ENCODE measurements around the gene TBC1D22A. TPM values are rescaled to one million over a fixed set of nuclear protein-coding genes. Genes with fewer than 3 reads are reported as not detected.

The TBC1D22A gene
- total RNA-seq, 1 donor from 2014 or later: 28.9 TPM

- no peak for TF ChIP-seq CTCF (IDR thresholded peaks at IDR 0.05)
- DNase-seq (ENCODE audit: extremely low spot score, unreplicated experiment): no peak
- no peaks in the 10 kb centered on the region for H3K4me1 Mint-ChIP-seq (ENCODE audit: unreplicated experiment)
- no peaks in the 10 kb centered on the region for H3K9me3 Mint-ChIP-seq (ENCODE audit: unreplicated experiment)
- no peak overlapping the region for H3K27ac Mint-ChIP-seq (ENCODE audit: unreplicated experiment)
- H3K4me3 Mint-ChIP-seq (ENCODE audit: unreplicated experiment): no peak overlapping the region
- H3K27me3 Mint-ChIP-seq (ENCODE audit: unreplicated experiment): no peaks in the 10 kb centered on the region
- no peaks in the 10 kb centered on the region for H3K36me3 Mint-ChIP-seq (ENCODE audit: unreplicated experiment)
These were observed 306.2 kb downstream of the TBC1D22A start for GRCh38 chr22:47068626-47068996.

- Mint-ChIP-seq H3K27ac (ENCODE audit: unreplicated experiment) (no peak overlapping the region), H3K27me3 (ENCODE audit: unreplicated experiment) (no peaks in the 10 kb centered on the region), H3K36me3 (ENCODE audit: unreplicated experiment) (peaks cover 5% of the 10 kb centered on the region), H3K4me1 (ENCODE audit: unreplicated experiment) (no peaks in the 10 kb centered on the region), H3K4me3 (ENCODE audit: unreplicated experiment) (no peak overlapping the region), H3K9me3 (ENCODE audit: unreplicated experiment) (no peaks in the 10 kb centered on the region)
- no peak for TF ChIP-seq CTCF (IDR thresholded peaks at IDR 0.05)
- no peak for DNase-seq (ENCODE audit: extremely low spot score, unreplicated experiment)
These were observed 306.8 kb downstream of the TBC1D22A start for GRCh38 chr22:47069270-47069669.

GRCh38 chr22:47071078-47071806 lies 308.8 kb downstream of the TBC1D22A start:
- no peak overlapping the region for H3K4me3 Mint-ChIP-seq (ENCODE audit: unreplicated experiment)
- no peak for TF ChIP-seq CTCF (IDR thresholded peaks at IDR 0.05)
- H3K27me3 Mint-ChIP-seq (ENCODE audit: unreplicated experiment): no peaks in the 10 kb centered on the region
- H3K27ac Mint-ChIP-seq (ENCODE audit: unreplicated experiment): no peak overlapping the region
- peaks cover 12% of the 10 kb centered on the region for H3K36me3 Mint-ChIP-seq (ENCODE audit: unreplicated experiment)
- peaks cover 8% of the 10 kb centered on the region for H3K9me3 Mint-ChIP-seq (ENCODE audit: unreplicated experiment)
- no peaks in the 10 kb centered on the region for H3K4me1 Mint-ChIP-seq (ENCODE audit: unreplicated experiment)
- no peak for DNase-seq (ENCODE audit: extremely low spot score, unreplicated experiment)

GRCh38 chr22:47071807-47072641 lies 309.6 kb downstream of the TBC1D22A start:
- peaks cover 12% of the 10 kb centered on the region for H3K9me3 Mint-ChIP-seq (ENCODE audit: unreplicated experiment)
- no peaks in the 10 kb centered on the region for H3K4me1 Mint-ChIP-seq (ENCODE audit: unreplicated experiment)
- H3K4me3 Mint-ChIP-seq (ENCODE audit: unreplicated experiment): no peak overlapping the region
- no peak for TF ChIP-seq CTCF (IDR thresholded peaks at IDR 0.05)
- H3K36me3 Mint-ChIP-seq (ENCODE audit: unreplicated experiment): peaks cover 15% of the 10 kb centered on the region
- no peaks in the 10 kb centered on the region for H3K27me3 Mint-ChIP-seq (ENCODE audit: unreplicated experiment)
- DNase-seq (ENCODE audit: extremely low spot score, unreplicated experiment): no peak
- H3K27ac Mint-ChIP-seq (ENCODE audit: unreplicated experiment): no peak overlapping the region

GRCh38 chr22:47072642-47072967 lies 310.2 kb downstream of the TBC1D22A start:
- DNase-seq (ENCODE audit: extremely low spot score, unreplicated experiment): no peak
- no peak for TF ChIP-seq CTCF (IDR thresholded peaks at IDR 0.05)
- no peaks in the 10 kb centered on the region for H3K27me3 Mint-ChIP-seq (ENCODE audit: unreplicated experiment)
- peaks cover 12% of the 10 kb centered on the region for H3K9me3 Mint-ChIP-seq (ENCODE audit: unreplicated experiment)
- no peak overlapping the region for H3K4me3 Mint-ChIP-seq (ENCODE audit: unreplicated experiment)
- peaks cover 15% of the 10 kb centered on the region for H3K36me3 Mint-ChIP-seq (ENCODE audit: unreplicated experiment)
- no peaks in the 10 kb centered on the region for H3K4me1 Mint-ChIP-seq (ENCODE audit: unreplicated experiment)
- no peak overlapping the region for H3K27ac Mint-ChIP-seq (ENCODE audit: unreplicated experiment)

Measured in osteocyte (in vitro differentiated cells).